Bronchial epithelial cell (primary cell): ENCODE data around the gene MEX3A. TPM values are rescaled to one million over a fixed set of nuclear protein-coding genes. Genes with fewer than 3 reads are reported as not detected.

Source experiments
- DNase-seq: peaks from one replicate; pipeline ENCODE4 v3.0.0-alpha.2; 2010; ENCODE audit warnings: low read depth
- FAIRE-seq: peaks from 2 replicates; lab custom pipeline; 2011; peaks lifted over from hg19 to GRCh38; lab: Jason Lieb, UNC
- H3K27me3 ChIP-seq: 2 replicates; pipeline ENCODE4 v1.5.1; 2011; ENCODE audit warnings: low read length; ENCODE audit not compliant: control insufficient read depth, insufficient read depth
- H3K36me3 ChIP-seq: 2 replicates; pipeline ENCODE4 v1.5.1; 2011; ENCODE audit warnings: low read length; ENCODE audit not compliant: control insufficient read depth, insufficient read depth
- H3K4me3 ChIP-seq: 2 replicates; pipeline ENCODE4 v1.5.1; 2011; ENCODE audit warnings: mild to moderate bottlenecking, low read depth, low read length, control low read depth
- CTCF ChIP-seq: IDR thresholded peaks from 2 replicates; pipeline ENCODE4 v1.5.1; 2011; ENCODE audit warnings: mild to moderate bottlenecking, moderate library complexity, low read length, control low read depth, inconsistent platforms; ENCODE audit not compliant: insufficient read depth, severe bottlenecking
- total RNA-seq: library from RNA; depleted of rRNA; stranded (reverse); fragments of >200 nt; gene quantifications from 2 replicates; pipeline ENCODE4 v1.2.1, GENCODE V29; 2014

The MEX3A gene
- total RNA-seq, 1 donor from 2014 or later, result 0.53 TPM

- H3K36me3 ChIP-seq, result no peaks in the 10 kb centered on the region
- DNase-seq (no peak), FAIRE-seq (no peak)
- H3K27me3 ChIP-seq, result no peaks in the 10 kb centered on the region
- no peak for TF ChIP-seq CTCF
- H3K4me3 ChIP-seq, result no peak overlapping the region
Observed at GRCh38 chr1:156079762-156080161, 2.5 kb downstream of the MEX3A start.

- FAIRE-seq (no peak), DNase-seq (no peak)
- Histone ChIP-seq H3K27me3 (no peaks in the 10 kb centered on the region), H3K36me3 (no peaks in the 10 kb centered on the region), H3K4me3 (no peak overlapping the region)
- TF ChIP-seq CTCF, result no peak
Observed at GRCh38 chr1:156078728-156079127, 3.5 kb downstream of the MEX3A start.

- Histone ChIP-seq H3K4me3 (no peak overlapping the region), H3K27me3 (no peaks in the 10 kb centered on the region), H3K36me3 (no peaks in the 10 kb centered on the region)
- no peak for TF ChIP-seq CTCF
- DNase-seq (no peak), FAIRE-seq (no peak)
Observed at GRCh38 chr1:156077430-156077760, 4.9 kb downstream of the MEX3A start.

GRCh38 chr1:156076609-156077429 lies 5.4 kb downstream of the MEX3A start:
- Histone ChIP-seq H3K27me3 (no peaks in the 10 kb centered on the region), H3K4me3 (no peak overlapping the region), H3K36me3 (no peaks in the 10 kb centered on the region)
- DNase-seq, result no peak
- FAIRE-seq, result no peak
- no peak for TF ChIP-seq CTCF

- no peak for TF ChIP-seq CTCF
- Histone ChIP-seq H3K4me3 (no peak overlapping the region), H3K36me3 (peaks cover 1% of the 10 kb centered on the region), H3K27me3 (no peaks in the 10 kb centered on the region)
- DNase-seq (no peak), FAIRE-seq (no peak)
Observed at GRCh38 chr1:156075775-156076204, 6.5 kb downstream of the MEX3A start.

- Histone ChIP-seq H3K4me3 (no peak overlapping the region), H3K27me3 (no peaks in the 10 kb centered on the region), H3K36me3 (peaks cover 1% of the 10 kb centered on the region)
- FAIRE-seq (no peak), DNase-seq (no peak)
- TF ChIP-seq CTCF, result no peak
Observed at GRCh38 chr1:156075162-156075561, 7.1 kb downstream of the MEX3A start.
